HG03520 (cell line): ENCODE measurements around the gene CCDC192.
"Not testable (repeated sequence)": the region's sequence is repeated elsewhere in the genome, so short reads cannot be mapped to it uniquely, and the experiment has no call there.

Source experiments
- ATAC-seq: cut with Tn5 transposase; IDR thresholded peaks from one replicate; pipeline ENCODE4 v1.9.1; 2021; ENCODE audit warnings: mild to moderate bottlenecking, moderate library complexity; ENCODE audit not compliant: unreplicated experiment

CCDC192 gene

DNA sequence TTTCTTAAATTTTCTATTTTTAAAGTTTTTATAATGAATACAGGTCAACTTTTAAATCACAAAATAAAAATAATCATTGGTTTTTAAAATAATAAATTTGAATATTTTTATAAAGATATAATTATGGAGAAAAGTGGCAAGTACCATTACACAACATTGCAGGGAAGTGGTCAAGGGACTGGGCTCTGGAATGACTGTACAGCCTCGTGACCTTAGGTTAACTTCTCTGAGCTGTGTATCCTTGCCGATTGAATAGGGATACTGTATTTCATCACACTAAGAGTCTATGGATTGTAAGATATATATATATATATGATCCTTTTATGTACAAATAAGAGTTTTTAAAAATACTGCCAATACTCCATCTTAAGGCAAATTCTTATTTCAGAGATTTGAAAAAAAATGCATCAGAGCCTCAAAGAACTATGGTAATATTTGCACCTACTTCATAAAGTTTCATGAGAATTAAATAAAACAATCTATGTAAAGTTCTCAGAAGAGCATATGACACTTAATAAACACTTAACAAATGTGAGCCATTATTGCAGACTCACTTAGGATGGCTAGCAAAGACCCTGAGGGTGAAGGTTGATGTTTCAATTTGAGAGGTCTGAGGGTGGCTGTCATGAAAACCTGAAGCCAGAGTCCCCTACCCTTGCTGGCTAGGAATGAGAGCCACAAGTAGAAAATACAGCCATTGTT is 136.5 kb downstream of the CCDC192 start:
- peak; percentile 59 for ATAC-seq

GRCh38 chr5:127840198-127840524 is 137.0 kb downstream of the CCDC192 start:
- peak; percentile 57 for ATAC-seq

GRCh38 chr5:127840809-127841208 is 137.6 kb downstream of the CCDC192 start:
- no peak for ATAC-seq

- no peak for ATAC-seq
Measured at GRCh38 chr5:127844581-127845021, 141.4 kb downstream of the CCDC192 start.

DNA sequence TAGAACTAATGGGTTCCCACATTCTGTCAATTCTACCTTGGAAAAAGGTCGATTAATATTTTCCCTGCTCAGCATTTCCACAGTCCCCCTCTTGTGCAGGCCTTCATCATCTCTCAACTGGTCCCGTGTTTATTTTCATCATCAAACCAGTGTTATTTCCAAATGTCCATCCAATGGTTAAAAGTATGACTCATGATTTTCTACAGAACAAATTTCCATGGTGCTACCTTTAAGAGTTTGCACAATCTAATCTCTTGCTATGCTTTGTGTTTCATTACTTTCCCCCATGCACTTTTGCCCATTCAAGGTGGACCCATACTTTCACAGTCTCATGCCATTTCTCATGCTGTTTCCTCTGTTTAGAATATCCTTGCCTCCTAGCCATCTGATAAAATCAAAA is 143.7 kb downstream of the CCDC192 start:
- ATAC-seq, result no peak

DNA sequence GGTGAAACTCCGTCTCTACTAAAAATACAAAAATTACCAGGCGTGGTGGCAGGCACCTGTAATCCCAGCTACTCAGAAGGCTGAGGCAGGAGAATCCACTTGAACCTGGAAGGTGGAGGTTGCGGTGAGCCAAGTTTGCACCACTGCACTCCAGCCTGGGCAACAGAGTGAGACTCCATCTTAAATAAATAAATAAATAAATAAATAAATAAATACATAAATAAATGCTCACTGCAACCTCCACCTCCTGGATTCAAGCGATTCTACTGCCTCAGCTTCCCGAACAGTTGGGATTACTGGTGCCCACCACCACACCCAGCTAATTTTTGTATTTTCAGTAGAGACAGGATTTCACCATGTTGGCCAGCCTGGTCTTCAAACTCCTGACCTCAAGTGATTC is 144.4 kb downstream of the CCDC192 start:
- not testable (repeated sequence) for ATAC-seq

DNA sequence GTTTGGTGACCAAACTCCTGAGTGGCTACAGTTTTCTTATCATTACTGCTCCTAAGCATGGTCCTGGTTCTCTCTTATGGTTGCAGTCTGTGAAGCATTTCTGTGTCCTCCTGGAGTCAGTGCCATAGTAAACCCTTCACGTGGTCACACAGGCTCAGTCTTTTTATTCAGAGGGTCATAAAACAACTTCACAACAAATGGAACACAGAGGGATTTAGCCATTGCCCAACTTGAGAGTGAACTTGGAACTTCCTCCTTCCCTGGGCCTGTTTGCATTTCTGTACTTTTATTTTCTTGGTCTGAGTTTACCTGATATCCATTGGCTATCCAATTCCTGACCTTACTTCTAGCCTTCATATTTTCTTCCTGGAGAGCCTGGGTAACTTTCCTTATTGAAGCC is 144.9 kb downstream of the CCDC192 start:
- ATAC-seq, result no peak

GRCh38 chr5:127849408-127849807 is 146.2 kb downstream of the CCDC192 start:
- no peak for ATAC-seq

DNA sequence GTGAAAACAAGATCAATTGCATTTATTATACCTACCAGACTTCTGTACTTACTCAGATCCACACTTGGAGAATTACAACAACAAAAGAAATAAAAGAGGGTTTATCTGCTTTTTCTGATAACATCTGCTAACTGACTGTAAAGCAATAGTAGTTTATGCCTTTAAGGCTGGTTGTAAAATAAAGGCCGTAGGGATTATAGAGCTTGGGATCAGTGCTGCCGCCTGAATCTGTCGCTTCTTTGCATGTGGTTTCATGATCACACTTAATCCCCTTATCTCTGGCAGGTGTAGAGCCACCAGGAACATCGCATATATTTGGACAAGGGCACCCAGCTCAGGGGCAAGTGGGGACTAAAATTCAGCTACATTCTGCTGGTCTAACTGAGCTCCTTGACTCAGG is 146.7 kb downstream of the CCDC192 start:
- ATAC-seq, result no peak

- no peak for ATAC-seq
Measured at GRCh38 chr5:127851964-127852363, 148.8 kb downstream of the CCDC192 start.

- no peak for ATAC-seq
Measured at GRCh38 chr5:127854520-127854919, 151.3 kb downstream of the CCDC192 start.

DNA sequence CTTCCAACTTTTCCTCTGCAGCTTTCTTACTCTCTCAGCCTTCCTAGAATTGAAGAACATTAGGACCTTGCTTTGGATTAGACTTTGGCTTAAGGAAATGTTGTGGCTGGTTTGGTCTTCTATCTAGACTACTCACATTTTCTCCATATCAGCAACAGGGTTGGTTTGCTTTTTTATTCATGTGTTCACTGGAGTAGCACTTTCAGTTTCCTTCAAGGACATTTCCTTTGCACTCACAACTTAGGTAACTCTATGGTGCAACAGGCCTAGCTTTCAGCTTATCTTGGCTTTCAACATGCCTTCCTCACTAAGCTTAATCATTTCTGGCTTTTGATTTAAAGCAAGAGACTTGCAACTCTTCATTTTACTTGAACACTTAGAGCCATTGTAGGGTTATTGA is 153.1 kb downstream of the CCDC192 start:
- no peak for ATAC-seq

GRCh38 chr5:127858116-127858784 is 155.1 kb downstream of the CCDC192 start:
- no peak for ATAC-seq

DNA sequence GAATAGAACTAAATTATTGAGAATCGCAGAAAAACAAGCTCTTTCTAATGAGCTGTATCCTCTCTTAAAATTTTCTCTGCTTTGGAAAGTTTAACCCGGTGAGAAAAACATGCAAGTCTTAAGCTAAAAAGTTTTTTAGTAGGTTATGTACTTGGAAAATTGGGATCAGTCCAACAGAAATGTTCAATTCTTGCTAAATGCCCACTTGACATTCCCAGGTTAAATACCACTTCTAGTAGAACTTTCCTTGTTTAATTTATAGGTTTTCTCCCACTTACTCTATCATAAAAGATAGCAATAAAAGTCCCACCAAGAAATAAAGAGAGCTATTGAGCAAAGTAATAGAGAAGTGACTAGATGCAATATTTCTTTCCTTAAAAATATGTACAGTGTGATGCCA is 157.1 kb downstream of the CCDC192 start:
- no peak for ATAC-seq

DNA sequence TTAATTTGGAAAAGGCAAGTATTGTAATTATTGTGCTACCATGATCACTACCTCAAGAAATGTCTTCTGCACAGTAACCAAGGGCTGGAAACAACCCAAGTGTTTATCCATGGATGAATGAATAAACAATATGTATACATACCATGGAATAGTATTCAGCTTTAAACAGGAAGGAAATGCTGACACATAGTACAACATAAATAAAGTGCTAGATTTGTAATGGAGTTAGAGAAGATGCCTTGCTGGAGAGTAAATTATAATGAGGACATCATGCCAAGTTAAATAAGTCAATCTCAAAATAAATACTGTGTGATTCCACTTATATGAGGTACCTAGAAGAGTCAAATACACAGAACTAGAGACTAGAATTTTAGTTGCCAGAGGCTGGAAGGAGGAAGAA is 160.0 kb downstream of the CCDC192 start:
- no peak for ATAC-seq

- ATAC-seq, result no peak
Measured at GRCh38 chr5:127863610-127864395, 160.6 kb downstream of the CCDC192 start.

- ATAC-seq, result no peak
Measured at GRCh38 chr5:127864511-127864910, 161.3 kb downstream of the CCDC192 start.

GRCh38 chr5:127865273-127865672 is 162.1 kb downstream of the CCDC192 start:
- ATAC-seq, result no peak

GRCh38 chr5:127867022-127867783 is 164.0 kb downstream of the CCDC192 start:
- ATAC-seq, result no peak

DNA sequence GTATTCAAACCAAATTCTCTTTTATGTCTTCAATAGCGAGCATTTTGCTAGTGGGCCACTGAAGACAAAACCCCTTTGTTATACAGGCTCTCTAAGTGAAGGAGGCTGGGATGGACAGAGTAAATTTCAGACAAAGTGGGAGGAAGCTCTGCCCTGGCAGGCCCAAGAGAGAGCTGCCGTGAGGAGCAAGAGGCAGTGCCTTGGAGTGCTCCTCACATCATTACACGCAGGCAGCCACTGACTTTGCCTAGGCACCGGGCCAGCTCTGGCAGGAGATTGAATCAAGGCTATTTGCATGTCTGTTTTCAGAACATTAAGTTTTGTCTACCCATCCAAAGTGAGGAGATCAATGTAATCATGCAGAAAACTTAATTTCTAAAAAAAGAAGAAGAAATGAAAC is 167.7 kb downstream of the CCDC192 start:
- ATAC-seq, result no peak

- ATAC-seq, result no peak
Measured at GRCh38 chr5:127871503-127872153, 168.4 kb downstream of the CCDC192 start.
